Measurements from ENCODE around the gene NAA20.

The NAA20 gene, protein sequence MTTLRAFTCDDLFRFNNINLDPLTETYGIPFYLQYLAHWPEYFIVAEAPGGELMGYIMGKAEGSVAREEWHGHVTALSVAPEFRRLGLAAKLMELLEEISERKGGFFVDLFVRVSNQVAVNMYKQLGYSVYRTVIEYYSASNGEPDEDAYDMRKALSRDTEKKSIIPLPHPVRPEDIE

DNA sequence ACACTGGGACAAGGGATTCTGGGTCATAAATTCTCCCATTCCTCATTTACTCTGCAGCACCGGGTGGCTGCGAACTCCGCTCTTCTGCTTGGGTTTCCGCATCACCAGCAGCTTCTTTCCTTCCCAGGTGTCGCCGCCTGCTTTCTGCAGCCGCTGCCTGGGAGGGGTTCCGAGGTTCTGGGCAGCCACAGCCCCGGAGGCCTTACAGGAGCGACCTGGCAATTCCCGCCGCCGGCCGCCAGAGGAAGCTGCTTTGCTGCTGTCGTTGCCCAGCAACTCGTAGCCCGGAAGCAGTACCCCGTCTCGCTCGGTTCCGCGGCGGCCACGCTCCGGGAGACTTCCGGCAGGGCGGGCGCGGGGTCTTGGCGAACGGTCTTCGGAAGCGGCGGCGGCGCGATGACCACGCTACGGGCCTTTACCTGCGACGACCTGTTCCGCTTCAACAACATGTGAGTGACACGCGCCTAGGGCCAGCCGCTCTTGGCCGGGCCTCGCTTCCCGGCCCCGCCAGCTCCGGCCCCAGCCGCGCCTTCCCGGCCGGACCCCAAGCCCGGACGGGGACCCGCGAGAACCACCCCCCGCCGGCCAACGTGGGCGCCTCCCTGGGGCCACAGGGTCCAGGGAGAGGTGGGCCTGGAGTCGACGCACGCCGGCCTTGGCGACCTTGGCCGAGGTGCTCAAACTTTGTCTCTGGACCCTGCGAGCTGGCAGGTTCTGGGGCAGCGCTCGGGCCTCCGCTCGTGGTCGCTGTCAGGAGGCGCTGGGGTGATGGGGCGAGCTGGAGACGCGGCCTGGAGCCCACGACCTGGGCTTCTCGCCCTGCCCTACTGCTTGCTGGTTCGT, at the start of gene NAA20:
NAA20 (plus strand) TSS at position 362 of the 843 bp plus-strand sequence; CDS start at position 397, 35 bp downstream.
- DNase-seq: peak; percentile 92

DNA sequence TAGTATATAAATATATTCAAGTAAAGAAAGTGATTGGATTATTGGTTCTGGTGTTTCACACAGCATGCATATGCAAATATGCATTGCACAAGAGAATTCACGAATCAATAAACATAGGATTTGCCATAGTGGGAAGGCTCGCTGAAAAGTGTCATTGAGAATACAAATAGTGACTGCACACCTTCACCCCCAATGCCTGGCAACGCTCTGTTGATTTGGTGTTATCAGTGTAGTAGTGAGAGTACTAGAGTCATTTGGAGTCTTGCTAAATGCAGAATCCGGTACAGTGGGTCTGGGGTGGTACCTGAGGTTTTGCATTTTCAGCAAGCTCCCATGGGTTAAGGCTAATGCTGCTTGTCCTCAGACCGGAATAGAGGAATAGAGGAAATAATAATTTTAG, 49.7 kb upstream of the NAA20 start:
- DNase-seq: no peak

DNA sequence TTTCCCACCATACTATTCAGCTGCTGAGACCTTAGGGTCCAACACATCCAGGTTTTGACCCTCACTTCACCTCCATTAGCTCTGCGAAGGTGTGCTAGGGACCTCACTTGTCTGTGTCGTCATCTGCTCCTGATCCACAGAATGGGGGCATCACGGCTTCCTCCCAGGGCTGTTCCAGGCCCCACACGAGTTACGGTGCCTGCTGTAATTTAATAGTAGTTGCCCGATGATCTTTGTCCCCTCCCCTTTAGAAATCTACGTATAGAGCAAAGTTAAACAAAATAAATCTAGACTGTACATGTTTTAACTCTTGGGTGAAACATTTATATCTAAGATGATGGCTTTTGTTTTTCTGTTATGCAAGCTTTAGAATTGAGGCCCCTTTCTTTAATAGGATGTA, 49.1 kb upstream of the NAA20 start:
- DNase-seq: no peak

DNA sequence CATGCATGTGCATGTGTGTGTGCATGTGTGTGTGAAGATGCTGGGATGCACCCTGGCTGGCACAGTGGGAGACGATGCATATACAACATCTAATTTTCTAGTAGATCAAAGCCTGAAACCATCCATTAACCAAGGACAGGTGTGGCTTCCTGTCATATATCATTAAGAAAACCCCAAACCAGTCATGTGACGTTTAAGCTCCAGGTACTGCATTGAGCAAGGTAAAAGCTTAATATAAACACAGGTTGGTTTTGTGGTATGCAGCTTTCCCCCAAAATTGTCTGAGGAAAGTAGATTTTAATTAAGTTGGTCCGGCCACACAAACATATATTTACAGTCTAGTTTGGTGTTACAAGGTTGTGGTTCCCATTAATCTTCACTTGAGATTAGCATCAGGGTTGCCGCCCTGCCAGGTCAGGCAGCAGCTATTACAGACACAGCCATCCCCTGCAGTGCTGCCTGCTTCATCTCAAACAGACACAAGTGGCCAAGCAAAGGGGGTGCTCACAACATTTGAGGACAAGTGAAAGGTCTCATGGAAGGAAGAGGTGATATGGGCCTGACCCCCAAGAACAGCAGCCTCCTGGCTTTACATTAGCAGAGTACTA, 48.6 kb upstream of the NAA20 start:
- no peak for DNase-seq

- DNase-seq: no peak
Measured at GRCh38 chr20:19969106-19969505, 48.1 kb upstream of the NAA20 start.

DNA sequence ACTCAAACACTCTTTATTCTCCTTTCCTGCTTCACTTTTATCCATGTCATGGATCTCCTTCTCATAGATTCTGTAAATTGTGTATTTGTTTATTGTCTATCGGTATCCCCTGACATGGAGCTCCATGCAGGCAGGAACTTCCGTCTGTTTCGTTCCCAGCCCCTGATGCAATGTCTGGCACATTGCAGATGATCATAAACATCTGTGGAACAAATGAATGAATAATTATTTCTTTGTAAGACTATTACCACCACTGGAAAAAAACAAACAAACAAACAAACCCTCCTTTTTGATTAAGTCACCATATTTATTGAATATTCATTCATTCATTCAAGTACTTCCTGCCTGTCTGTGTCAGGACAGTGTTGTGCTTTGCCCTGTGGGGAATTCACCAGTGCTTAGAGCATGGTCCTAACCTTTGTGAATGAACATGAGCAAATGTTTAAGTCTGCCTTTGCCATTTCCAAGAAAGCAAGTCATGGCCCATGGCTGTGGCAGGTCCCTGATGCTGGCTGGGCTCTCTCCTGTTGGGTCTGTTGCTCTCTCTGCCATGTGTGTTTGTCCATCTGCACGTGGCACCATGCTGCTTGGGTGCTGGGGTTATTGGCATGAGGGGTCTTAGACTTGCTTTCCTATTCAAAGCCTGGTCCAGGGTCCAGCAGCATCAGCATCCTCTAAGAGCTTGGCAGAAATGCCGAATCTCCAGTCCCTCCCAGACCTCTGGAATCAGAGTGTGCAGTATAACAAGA, 47.5 kb upstream of the NAA20 start:
- DNase-seq: no peak

GRCh38 chr20:19970256-19970765, 46.9 kb upstream of the NAA20 start:
- no peak for DNase-seq

GRCh38 chr20:19971116-19971515, 46.0 kb upstream of the NAA20 start:
- DNase-seq: no peak

GRCh38 chr20:19973961-19974629, 43.1 kb upstream of the NAA20 start:
- no peak for DNase-seq

- DNase-seq: no peak
Measured at GRCh38 chr20:19974630-19975435, 42.3 kb upstream of the NAA20 start.

- no peak for DNase-seq
Measured at GRCh38 chr20:19975436-19975799, 41.7 kb upstream of the NAA20 start.

DNA sequence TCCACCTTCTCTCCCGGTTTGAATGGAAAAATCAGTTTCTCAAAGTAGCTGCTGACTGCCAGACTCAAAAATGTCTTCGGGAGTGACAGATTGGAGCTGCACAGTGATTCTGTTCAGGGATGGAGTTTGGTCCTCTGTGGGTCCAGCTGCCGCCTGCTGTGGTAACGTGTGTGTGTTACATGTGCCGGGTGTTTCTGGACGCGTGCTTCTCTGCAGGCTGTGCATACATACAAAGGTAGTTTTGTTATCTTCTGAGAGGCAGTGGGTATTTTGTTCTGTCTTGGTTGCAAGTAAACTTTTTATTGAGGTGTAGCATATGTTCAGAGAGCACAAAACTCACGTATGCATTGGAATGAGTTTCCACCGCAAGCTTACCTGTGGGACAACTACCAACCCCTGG, 41.3 kb upstream of the NAA20 start:
- DNase-seq: no peak

DNA sequence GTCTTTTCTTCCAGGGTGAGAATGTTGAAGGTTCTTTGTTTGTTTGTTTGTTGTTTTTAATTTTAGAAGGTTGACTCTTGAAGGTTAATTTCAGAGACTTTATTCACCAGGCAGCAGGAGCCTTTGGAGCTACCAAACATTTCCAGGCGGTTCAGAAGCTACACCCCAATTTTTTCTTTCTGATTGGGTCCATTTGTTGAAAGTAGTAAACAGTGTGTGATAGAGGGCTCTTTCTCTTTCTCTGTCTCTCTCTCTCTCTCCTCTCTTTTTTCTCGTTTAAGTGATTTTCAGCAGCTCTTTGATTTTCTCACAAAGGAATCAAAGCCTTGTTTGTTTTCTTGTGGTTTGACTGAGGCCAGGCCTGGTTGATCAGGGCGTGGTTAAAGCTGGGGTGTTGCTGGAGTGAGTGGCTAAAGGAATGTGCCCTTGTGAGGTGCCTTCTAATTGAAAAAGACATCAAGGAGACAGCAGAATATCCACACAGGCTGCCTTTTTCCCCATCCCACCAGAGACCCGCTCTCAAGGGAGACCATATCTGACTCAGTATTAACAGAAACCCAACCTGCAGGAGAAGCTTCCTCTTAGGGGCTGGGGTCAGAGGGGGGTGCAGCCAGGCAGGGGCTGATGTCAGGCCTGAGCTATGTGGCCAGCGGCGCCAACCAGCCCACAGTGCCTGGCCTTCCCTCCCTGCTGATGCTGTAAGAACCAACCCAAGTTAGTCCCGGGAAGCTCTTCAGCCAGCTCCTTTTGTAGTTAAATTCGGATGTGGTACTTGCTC, 40.4 kb upstream of the NAA20 start:
- DNase-seq: no peak

DNA sequence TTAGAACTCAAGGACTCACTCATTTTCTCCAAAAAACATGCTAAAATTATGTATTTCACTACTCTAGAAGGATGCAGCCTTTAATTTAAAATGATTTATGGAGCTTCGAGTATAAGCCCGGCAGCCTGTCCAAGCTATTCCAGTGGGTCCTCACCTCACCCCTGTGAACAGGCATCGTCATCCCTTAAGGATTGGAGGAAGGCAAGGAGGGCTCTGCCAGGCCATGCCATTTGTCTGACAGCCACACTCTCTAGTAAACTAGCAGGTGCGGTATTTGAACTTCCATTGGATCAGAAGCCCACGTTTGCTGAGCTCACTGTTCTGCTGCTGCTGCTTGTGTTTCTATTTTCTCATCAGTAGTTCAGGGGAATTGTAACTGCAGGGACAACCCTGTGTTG, 39.8 kb upstream of the NAA20 start:
- DNase-seq: no peak

- no peak for DNase-seq
Measured at GRCh38 chr20:19978511-19979210, 38.5 kb upstream of the NAA20 start.

- DNase-seq: no peak
Measured at GRCh38 chr20:19981031-19981451, 36.1 kb upstream of the NAA20 start.

- no peak for DNase-seq
Measured at GRCh38 chr20:19986419-19986818, 30.7 kb upstream of the NAA20 start.

- no peak for DNase-seq
Measured at GRCh38 chr20:19987046-19987445, 30.1 kb upstream of the NAA20 start.

GRCh38 chr20:19990850-19991249, 26.3 kb upstream of the NAA20 start:
- DNase-seq: no peak

GRCh38 chr20:19991308-19991707, 25.9 kb upstream of the NAA20 start:
- DNase-seq: no peak
